ENCODE measurements around the gene FASTKD1. TPM values are rescaled to one million over a fixed set of nuclear protein-coding genes. Genes with fewer than 3 reads are reported as not detected.

The FASTKD1 gene
- total RNA-seq, 4 donors from 2014 or later = 8.2 to 22.4 (median 16.1) TPM

GRCh38 chr2:169486487-169486886 lies 87.2 kb downstream of the FASTKD1 start:
- H3K4me1 ChIP-seq = no peaks in the 10 kb centered on the region
- no peak overlapping the region for H3K27ac ChIP-seq
- no peaks in the 10 kb centered on the region for H3K9me3 ChIP-seq
- H3K4me3 ChIP-seq = no peak overlapping the region
- DNase-seq (ENCODE audit: low spot score in 2 of 2) = no peak
- peaks cover 48% of the 10 kb centered on the region for H3K36me3 ChIP-seq
- no peak for TF ChIP-seq EP300 (IDR thresholded peaks at IDR 0.05)
- TF ChIP-seq CTCF (IDR thresholded peaks at IDR 0.05) = no peak
- no peak for TF ChIP-seq POLR2A (IDR thresholded peaks at IDR 0.05)
- H3K27me3 ChIP-seq = no peaks in the 10 kb centered on the region

GRCh38 chr2:169485650-169486138 lies 88.0 kb downstream of the FASTKD1 start:
- Histone ChIP-seq H3K9me3 (no peaks in the 10 kb centered on the region), H3K27ac (no peak overlapping the region), H3K36me3 (peaks cover 47% of the 10 kb centered on the region), H3K27me3 (no peaks in the 10 kb centered on the region), H3K4me1 (no peaks in the 10 kb centered on the region), H3K4me3 (no peak overlapping the region)
- DNase-seq (ENCODE audit: low spot score in 2 of 2) = no peak
- WGBS = 91% methylated on average over 1 of the region's 1 CpG
- TF ChIP-seq POLR2AphosphoS5 (IDR thresholded peaks at IDR 0.05) = no peak
- no peak for TF ChIP-seq EP300 (IDR thresholded peaks at IDR 0.05)
- no peak for TF ChIP-seq CTCF (IDR thresholded peaks at IDR 0.05)
- TF ChIP-seq POLR2A (IDR thresholded peaks at IDR 0.05) = no peak

- no peak overlapping the region for H3K27ac ChIP-seq
- H3K36me3 ChIP-seq = peaks cover 28% of the 10 kb centered on the region
- no peak for TF ChIP-seq POLR2A (IDR thresholded peaks at IDR 0.05)
- TF ChIP-seq EP300 (IDR thresholded peaks at IDR 0.05) = no peak
- no peak for TF ChIP-seq CTCF (IDR thresholded peaks at IDR 0.05)
- TF ChIP-seq POLR2AphosphoS5 (IDR thresholded peaks at IDR 0.05) = no peak
- peaks cover 11% of the 10 kb centered on the region for H3K4me1 ChIP-seq
- H3K27me3 ChIP-seq = no peaks in the 10 kb centered on the region
- H3K9me3 ChIP-seq = no peaks in the 10 kb centered on the region
- DNase-seq (ENCODE audit: low spot score in 2 of 2) = no peak
- H3K4me3 ChIP-seq = peak overlapping the region; percentile 74
- 14% methylated on average over 9 of the region's 9 CpGs for WGBS
Observed at GRCh38 chr2:169480079-169480465, 93.6 kb downstream of the FASTKD1 start.

Other genes with a start within 250 kb of the FASTKD1 start
- under 1 TPM; 0.08 to 0.96 (median 0.20) TPM for gene LRP2, start 211.3 kb downstream of the FASTKD1 start, total RNA-seq
- 10 to 100 TPM in 2 of 4 donors, 1 to 10 TPM in 2; 4.3 to 24.1 (median 9.8) TPM for gene BBS5, start 94.4 kb downstream of the FASTKD1 start, total RNA-seq
- gene KLHL41, start 64.2 kb downstream of the FASTKD1 start, total RNA-seq = 1 to 10 TPM in 1 of 4 donors, under 1 TPM in 3; 0.36 to 1.2 (median 0.58) TPM
- gene PPIG, start 10.5 kb upstream of the FASTKD1 start, total RNA-seq = 10 to 100 TPM; 29.0 to 48.0 (median 31.1) TPM
- not detected for gene CFAP210, start 120.5 kb upstream of the FASTKD1 start, total RNA-seq
- 1 to 10 TPM; 3.5 to 5.6 (median 4.4) TPM for gene PHOSPHO2, start 120.6 kb upstream of the FASTKD1 start, total RNA-seq
- 1 to 10 TPM in 3 of 4 donors, under 1 TPM in 1; 0.98 to 4.2 (median 3.3) TPM for gene KLHL23, start 160.0 kb upstream of the FASTKD1 start, total RNA-seq
- 10 to 100 TPM; 35.5 to 91.0 (median 44.4) TPM for gene SSB, start 225.0 kb upstream of the FASTKD1 start, total RNA-seq

Data from suprapubic skin (tissue), 4 donors.